Astrocyte (in vitro differentiated cells and primary cell): ENCODE measurements around the gene TAS2R20. TPM values are rescaled to one million over a fixed set of nuclear protein-coding genes. Genes with fewer than 3 reads are reported as not detected.

Experiments used
- DNase-seq: peaks from one replicate; pipeline ENCODE4 v3.0.0-alpha.2; 2010; ENCODE audit warnings: low read depth
- FAIRE-seq: peaks from 2 replicates; lab custom pipeline; 2011; peaks lifted over from hg19 to GRCh38; lab: Jason Lieb, UNC
- H2AFZ ChIP-seq: 2 replicates; pipeline ENCODE4 v1.6.0; 2012; ENCODE audit warnings: low read depth, low read length, inconsistent platforms
- H3K27ac ChIP-seq: 2 replicates; pipeline ENCODE4 v1.5.1; 2011; ENCODE audit warnings: low read depth, low read length, inconsistent platforms
- H3K27me3 ChIP-seq: 2 replicates; pipeline ENCODE4 v1.6.0; 2011; ENCODE audit warnings: low read length, inconsistent platforms; ENCODE audit not compliant: insufficient read depth
- H3K36me3 ChIP-seq: 2 replicates; pipeline ENCODE4 v1.5.1; 2011; ENCODE audit warnings: low read length, inconsistent platforms; ENCODE audit not compliant: insufficient read depth
- H3K4me1 ChIP-seq: 2 replicates; pipeline ENCODE4 v1.5.1; 2011; ENCODE audit warnings: low read length, inconsistent platforms; ENCODE audit not compliant: insufficient read depth
- H3K4me2 ChIP-seq: 2 replicates; pipeline ENCODE4 v1.6.0; 2012; ENCODE audit warnings: low read length, inconsistent platforms
- H3K4me3 ChIP-seq: 2 replicates; pipeline ENCODE4 v1.5.1; 2011; ENCODE audit warnings: low read depth, mild to moderate bottlenecking, low read length, inconsistent platforms; ENCODE audit not compliant: insufficient read depth
- H3K79me2 ChIP-seq: 2 replicates; pipeline ENCODE4 v1.6.0; 2012; ENCODE audit warnings: mild to moderate bottlenecking, low read length, inconsistent platforms; ENCODE audit not compliant: insufficient read depth
- H3K9ac ChIP-seq: 2 replicates; pipeline ENCODE4 v1.6.0; 2012; ENCODE audit warnings: mild to moderate bottlenecking, low read length, inconsistent platforms
- H3K9me3 ChIP-seq: 2 replicates; pipeline ENCODE4 v1.5.1; 2012; ENCODE audit warnings: low read depth, mild to moderate bottlenecking, low read length, inconsistent platforms; ENCODE audit not compliant: insufficient read depth
- H4K20me1 ChIP-seq: 2 replicates; pipeline ENCODE4 v1.6.0; 2012; ENCODE audit warnings: low read length, inconsistent platforms; ENCODE audit not compliant: insufficient read depth
- H3K27ac Mint-ChIP-seq: one replicate; pipeline ENCODE4 v1.8.0; 2021; ENCODE audit warnings: mild to moderate bottlenecking, mixed read lengths; ENCODE audit not compliant: unreplicated experiment
- H3K27me3 Mint-ChIP-seq: one replicate; pipeline ENCODE4 v1.8.0; 2021; ENCODE audit warnings: low read depth, mixed read lengths; ENCODE audit not compliant: unreplicated experiment
- H3K36me3 Mint-ChIP-seq: one replicate; pipeline ENCODE4 v1.8.0; 2021; ENCODE audit warnings: low read depth, mixed read lengths; ENCODE audit not compliant: unreplicated experiment
- H3K4me1 Mint-ChIP-seq: one replicate; pipeline ENCODE4 v1.8.0; 2021; ENCODE audit warnings: low read depth, mixed read lengths; ENCODE audit not compliant: unreplicated experiment
- H3K4me3 Mint-ChIP-seq: one replicate; pipeline ENCODE4 v1.8.0; 2021; ENCODE audit warnings: mild to moderate bottlenecking, moderate library complexity, mixed read lengths; ENCODE audit not compliant: unreplicated experiment
- H3K9me3 Mint-ChIP-seq: one replicate; pipeline ENCODE4 v1.8.0; 2021; ENCODE audit warnings: mild to moderate bottlenecking, mixed read lengths; ENCODE audit not compliant: unreplicated experiment
- EZH2 ChIP-seq: IDR thresholded peaks from 2 replicates; pipeline ENCODE4 v1.6.1; 2012; ENCODE audit warnings: mild to moderate bottlenecking, low read length, inconsistent platforms; ENCODE audit not compliant: insufficient read depth
- total RNA-seq: library from RNA; stranded (reverse); gene quantifications from 2 replicates; pipeline ENCODE4 v1.2.1, GENCODE V29; 2021
- TF ChIP-seq, protein P1 (sequence below): IDR thresholded peaks from 2 replicates; pipeline ENCODE4 v1.5.1; 2011; ENCODE audit warnings: low read depth, mild to moderate bottlenecking, inconsistent platforms, low read length, moderate library complexity; ENCODE audit not compliant: insufficient read depth

The TAS2R20 gene
- total RNA-seq, 1 donor from 2014 or later, result 0.57 TPM

DNA sequence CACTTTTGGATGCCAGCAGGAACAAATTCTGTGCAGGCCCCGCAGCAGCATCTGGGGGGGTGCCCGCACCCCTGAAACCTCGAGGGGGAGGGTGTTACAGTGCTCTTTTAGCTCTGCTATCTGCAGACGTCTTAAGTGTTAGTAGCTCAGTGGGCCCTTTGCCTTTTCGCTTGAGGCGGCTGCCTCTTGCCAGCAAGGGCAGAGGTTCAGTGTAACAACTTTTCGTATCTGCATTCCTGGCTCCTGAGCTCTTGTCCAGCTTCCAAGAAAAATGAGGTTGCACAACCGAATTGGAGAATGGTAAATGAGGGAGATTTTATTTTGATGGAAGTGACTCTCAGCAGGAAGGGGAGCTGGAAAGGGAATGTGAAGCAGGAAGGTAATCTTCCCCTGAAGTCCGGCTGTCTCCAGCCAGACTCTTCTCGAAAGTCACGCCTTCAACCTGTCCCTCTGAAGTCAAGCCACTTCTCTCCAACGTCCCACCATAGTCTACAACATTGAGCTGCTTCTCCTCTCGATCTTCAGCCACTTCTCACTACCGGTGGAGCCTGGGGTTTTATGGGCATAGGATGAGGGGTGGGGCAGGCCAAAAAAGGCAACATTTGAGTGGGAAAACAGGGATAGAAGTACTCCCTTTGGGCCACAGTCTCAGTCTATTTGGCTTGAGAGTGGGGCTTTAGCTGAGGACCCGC is 29.2 kb downstream of the TAS2R20 start:
- Mint-ChIP-seq H3K4me1 (peaks cover 2% of the 10 kb centered on the region), H3K9me3 (peaks cover 3% of the 10 kb centered on the region), H3K36me3 (peaks cover 5% of the 10 kb centered on the region), H3K27me3 (no peaks in the 10 kb centered on the region), H3K27ac (no peak overlapping the region), H3K4me3 (no peak overlapping the region)
- Histone ChIP-seq H3K27ac (no peak overlapping the region), H3K9ac (no peak overlapping the region), H3K27me3 (no peaks in the 10 kb centered on the region), H3K4me2 (peak overlapping the region; percentile 6), H4K20me1 (peaks cover 3% of the 10 kb centered on the region), H3K4me3 (no peak overlapping the region), H3K36me3 (no peaks in the 10 kb centered on the region), H3K79me2 (no peaks in the 10 kb centered on the region), H2AFZ (no peak overlapping the region), H3K9me3 (no peaks in the 10 kb centered on the region), H3K4me1 (peaks cover 9% of the 10 kb centered on the region)
- FAIRE-seq, result no peak
- TF ChIP-seq, protein P1, sequence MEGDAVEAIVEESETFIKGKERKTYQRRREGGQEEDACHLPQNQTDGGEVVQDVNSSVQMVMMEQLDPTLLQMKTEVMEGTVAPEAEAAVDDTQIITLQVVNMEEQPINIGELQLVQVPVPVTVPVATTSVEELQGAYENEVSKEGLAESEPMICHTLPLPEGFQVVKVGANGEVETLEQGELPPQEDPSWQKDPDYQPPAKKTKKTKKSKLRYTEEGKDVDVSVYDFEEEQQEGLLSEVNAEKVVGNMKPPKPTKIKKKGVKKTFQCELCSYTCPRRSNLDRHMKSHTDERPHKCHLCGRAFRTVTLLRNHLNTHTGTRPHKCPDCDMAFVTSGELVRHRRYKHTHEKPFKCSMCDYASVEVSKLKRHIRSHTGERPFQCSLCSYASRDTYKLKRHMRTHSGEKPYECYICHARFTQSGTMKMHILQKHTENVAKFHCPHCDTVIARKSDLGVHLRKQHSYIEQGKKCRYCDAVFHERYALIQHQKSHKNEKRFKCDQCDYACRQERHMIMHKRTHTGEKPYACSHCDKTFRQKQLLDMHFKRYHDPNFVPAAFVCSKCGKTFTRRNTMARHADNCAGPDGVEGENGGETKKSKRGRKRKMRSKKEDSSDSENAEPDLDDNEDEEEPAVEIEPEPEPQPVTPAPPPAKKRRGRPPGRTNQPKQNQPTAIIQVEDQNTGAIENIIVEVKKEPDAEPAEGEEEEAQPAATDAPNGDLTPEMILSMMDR, result no peak
- TF ChIP-seq EZH2, result no peak
- DNase-seq, result peak; percentile 75

- no peak overlapping the region for H3K4me3 ChIP-seq
- no peak overlapping the region for H3K27ac ChIP-seq
- no peaks in the 10 kb centered on the region for H3K36me3 ChIP-seq
- H3K27me3 ChIP-seq, result no peaks in the 10 kb centered on the region
- no peak overlapping the region for H3K9ac ChIP-seq
- H3K4me1 Mint-ChIP-seq, result peaks cover 2% of the 10 kb centered on the region
- no peak for FAIRE-seq
- H3K79me2 ChIP-seq, result no peaks in the 10 kb centered on the region
- peaks cover 5% of the 10 kb centered on the region for H3K36me3 Mint-ChIP-seq
- H3K27me3 Mint-ChIP-seq, result no peaks in the 10 kb centered on the region
- no peak overlapping the region for H3K4me3 Mint-ChIP-seq
- H3K4me1 ChIP-seq, result peaks cover 9% of the 10 kb centered on the region
- peaks cover 3% of the 10 kb centered on the region for H4K20me1 ChIP-seq
- DNase-seq, result peak; percentile 52
- TF ChIP-seq, protein P1, result no peak
- no peak for TF ChIP-seq EZH2
- H2AFZ ChIP-seq, result no peak overlapping the region
- H3K9me3 ChIP-seq, result no peaks in the 10 kb centered on the region
- H3K9me3 Mint-ChIP-seq, result peaks cover 3% of the 10 kb centered on the region
- no peak overlapping the region for H3K4me2 ChIP-seq
- no peak overlapping the region for H3K27ac Mint-ChIP-seq
These were observed 30.7 kb downstream of the TAS2R20 start for GRCh38 chr12:10967409-10967808.

GRCh38 chr12:10966314-10966713 is 31.8 kb downstream of the TAS2R20 start:
- no peak overlapping the region for H3K4me2 ChIP-seq
- Mint-ChIP-seq H3K36me3 (peaks cover 8% of the 10 kb centered on the region), H3K4me1 (peaks cover 2% of the 10 kb centered on the region), H3K27me3 (no peaks in the 10 kb centered on the region), H3K9me3 (peaks cover 3% of the 10 kb centered on the region), H3K4me3 (no peak overlapping the region), H3K27ac (no peak overlapping the region)
- no peak overlapping the region for H3K9ac ChIP-seq
- FAIRE-seq, result no peak
- no peak overlapping the region for H3K27ac ChIP-seq
- H3K4me1 ChIP-seq, result peaks cover 9% of the 10 kb centered on the region
- no peak overlapping the region for H2AFZ ChIP-seq
- peaks cover 3% of the 10 kb centered on the region for H4K20me1 ChIP-seq
- DNase-seq, result no peak
- H3K4me3 ChIP-seq, result no peak overlapping the region
- TF ChIP-seq EZH2, result no peak
- TF ChIP-seq, protein P1, result no peak
- H3K36me3 ChIP-seq, result no peaks in the 10 kb centered on the region
- H3K27me3 ChIP-seq, result no peaks in the 10 kb centered on the region
- no peaks in the 10 kb centered on the region for H3K79me2 ChIP-seq
- no peaks in the 10 kb centered on the region for H3K9me3 ChIP-seq
